Adrenal gland (tissue), 5 donors: ENCODE measurements around the gene ACVR2B.
A peak's percentile ranks its signal among the peaks of the same experiment; 100 is the strongest.

Source experiments
- CTCF ChIP-seq, 6 experiments: fragments of 450-650 bp in 4 of 6; fragments of 200-600 bp in 2 of 6; sonication (generic) in 1 of 6; IDR thresholded peaks; 1 replicate in 5 of 6; 2 replicates in 1 of 6; pipeline versions ENCODE4 v1.5.1 to v1.8.0; 2016 to 2021; ENCODE audit warnings: antibody characterized with exemption in 6 of 6, mild to moderate bottlenecking in 2 of 6, moderate library complexity in 1 of 6
- POLR2A ChIP-seq, 2 donors: fragments of 450-650 bp; IDR thresholded peaks; one replicate each; pipeline ENCODE4 v1.6.1; 2017; ENCODE audit warnings: antibody characterized with exemption in 2 of 2, mild to moderate bottlenecking in 2 of 2, moderate library complexity in 1 of 2
- donor health status: DM: no; HTN: no; CAD: no.

- TF ChIP-seq CTCF (IDR thresholded peaks at IDR 0.05): peak in 1 of 6 experiments; percentile 8
- TF ChIP-seq POLR2A (IDR thresholded peaks at IDR 0.05): peak in 1 of 2 donors; percentile 29
Observed at GRCh38 chr3:38457111-38458003, 3.7 kb downstream of the ACVR2B start.
